WERI-Rb-1 (cell line): ENCODE measurements around the gene NUP88.
"Not testable (repeated sequence)": the region's sequence is repeated elsewhere in the genome, so short reads cannot be mapped to it uniquely, and the experiment has no call there.

Experiments used
- DNase-seq: peaks from one replicate; pipeline ENCODE4 v3.0.0-alpha.2; 2020
- H3K27ac ChIP-seq: fragments of 250-450 bp; sonication (Bioruptor Pico); 2 replicates; pipeline ENCODE4 v1.5.1; 2020; ENCODE audit warnings: mild to moderate bottlenecking, moderate library complexity
- H3K27me3 ChIP-seq: fragments of 250-450 bp; sonication (Bioruptor Pico); 2 replicates; pipeline ENCODE4 v1.5.1; 2021; ENCODE audit warnings: mild to moderate bottlenecking, low read depth, moderate library complexity; ENCODE audit not compliant: insufficient read depth, severe bottlenecking
- H3K36me3 ChIP-seq: fragments of 250-450 bp; sonication (Bioruptor Pico); 2 replicates; pipeline ENCODE4 v1.5.1; 2020; ENCODE audit warnings: mild to moderate bottlenecking, moderate library complexity
- H3K4me3 ChIP-seq: 2 replicates; pipeline ENCODE4 v1.5.1; 2011; ENCODE audit warnings: low read depth, mild to moderate bottlenecking, control low read depth, low read length
- H3K9me3 ChIP-seq: fragments of 250-450 bp; sonication (Bioruptor Pico); 2 replicates; pipeline ENCODE4 v1.5.1; 2021; ENCODE audit warnings: mild to moderate bottlenecking, moderate library complexity; ENCODE audit not compliant: severe bottlenecking
- TF ChIP-seq, protein P1 (sequence below): IDR thresholded peaks from 2 replicates; pipeline ENCODE4 v1.5.1; 2011; ENCODE audit warnings: low read depth, mild to moderate bottlenecking, control low read depth, inconsistent platforms, low read length

Gene NUP88

DNA sequence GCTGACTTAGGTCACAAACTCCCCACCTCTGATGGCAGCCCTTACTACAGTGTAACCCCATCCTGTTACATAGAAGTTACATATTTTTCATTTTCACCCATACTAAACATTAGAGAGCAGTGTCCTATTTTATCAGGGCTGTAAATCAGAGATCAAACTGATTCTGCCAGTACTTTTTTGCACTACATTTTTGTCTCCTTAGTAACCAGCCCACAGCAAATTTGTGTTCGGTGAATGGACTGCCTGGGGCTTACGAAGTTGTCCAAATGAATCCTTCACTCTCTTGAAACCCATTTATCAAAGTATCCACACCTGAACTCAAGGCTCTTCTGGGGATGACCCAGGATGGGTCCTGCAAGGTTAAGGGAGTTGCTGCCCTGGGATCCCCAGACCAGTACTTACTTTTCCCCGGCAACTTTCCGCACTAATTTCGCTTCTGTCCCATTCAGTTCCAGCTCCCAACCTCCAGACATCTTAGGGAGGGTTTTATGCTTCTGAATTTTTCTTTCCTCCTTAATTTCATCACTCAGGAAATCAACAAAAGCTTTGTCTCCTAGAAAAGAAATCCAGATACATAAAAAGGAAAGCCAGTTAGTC is 18.4 kb upstream of the NUP88 start:
- no peaks in the 10 kb centered on the region for H3K27me3 ChIP-seq
- no peaks in the 10 kb centered on the region for H3K9me3 ChIP-seq
- H3K4me3 ChIP-seq, result peak overlapping the region; percentile 70
- peaks cover 54% of the 10 kb centered on the region for H3K36me3 ChIP-seq
- TF ChIP-seq, protein P1, sequence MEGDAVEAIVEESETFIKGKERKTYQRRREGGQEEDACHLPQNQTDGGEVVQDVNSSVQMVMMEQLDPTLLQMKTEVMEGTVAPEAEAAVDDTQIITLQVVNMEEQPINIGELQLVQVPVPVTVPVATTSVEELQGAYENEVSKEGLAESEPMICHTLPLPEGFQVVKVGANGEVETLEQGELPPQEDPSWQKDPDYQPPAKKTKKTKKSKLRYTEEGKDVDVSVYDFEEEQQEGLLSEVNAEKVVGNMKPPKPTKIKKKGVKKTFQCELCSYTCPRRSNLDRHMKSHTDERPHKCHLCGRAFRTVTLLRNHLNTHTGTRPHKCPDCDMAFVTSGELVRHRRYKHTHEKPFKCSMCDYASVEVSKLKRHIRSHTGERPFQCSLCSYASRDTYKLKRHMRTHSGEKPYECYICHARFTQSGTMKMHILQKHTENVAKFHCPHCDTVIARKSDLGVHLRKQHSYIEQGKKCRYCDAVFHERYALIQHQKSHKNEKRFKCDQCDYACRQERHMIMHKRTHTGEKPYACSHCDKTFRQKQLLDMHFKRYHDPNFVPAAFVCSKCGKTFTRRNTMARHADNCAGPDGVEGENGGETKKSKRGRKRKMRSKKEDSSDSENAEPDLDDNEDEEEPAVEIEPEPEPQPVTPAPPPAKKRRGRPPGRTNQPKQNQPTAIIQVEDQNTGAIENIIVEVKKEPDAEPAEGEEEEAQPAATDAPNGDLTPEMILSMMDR, result no peak
- H3K27ac ChIP-seq, result peak overlapping the region; percentile 76
- DNase-seq, result no peak

DNA sequence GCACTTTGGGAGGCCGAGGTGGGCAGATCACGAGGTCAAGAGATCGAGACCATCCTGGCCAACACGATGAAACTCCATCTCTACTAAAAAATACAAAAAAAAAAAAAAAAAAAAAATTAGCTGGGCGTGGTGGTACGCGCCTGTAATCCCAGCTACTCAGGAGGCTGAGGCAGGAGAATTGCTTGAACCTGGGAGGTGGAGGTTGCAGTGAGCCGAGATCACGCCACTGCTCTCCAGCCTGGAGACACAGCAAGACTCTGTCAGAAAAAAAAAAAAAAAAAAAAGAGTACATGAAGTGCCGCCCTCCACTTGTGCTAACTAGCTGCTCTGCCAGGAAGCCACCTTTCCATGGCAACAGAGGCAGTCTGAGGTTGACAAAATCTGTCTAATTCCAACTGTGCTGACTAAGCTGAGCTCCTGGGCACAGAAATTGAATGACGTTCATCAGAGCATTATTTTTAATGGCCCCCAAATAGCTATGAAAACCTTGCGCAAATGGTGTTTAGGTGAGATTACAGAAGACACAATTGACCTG is 16.4 kb upstream of the NUP88 start:
- Histone ChIP-seq H3K36me3 (peaks cover 69% of the 10 kb centered on the region), H3K27ac (peak overlapping the region; percentile 72)
- H3K9me3 ChIP-seq, H3K4me3 ChIP-seq, H3K27me3 ChIP-seq, DNase-seq: not testable (repeated sequence)

DNA sequence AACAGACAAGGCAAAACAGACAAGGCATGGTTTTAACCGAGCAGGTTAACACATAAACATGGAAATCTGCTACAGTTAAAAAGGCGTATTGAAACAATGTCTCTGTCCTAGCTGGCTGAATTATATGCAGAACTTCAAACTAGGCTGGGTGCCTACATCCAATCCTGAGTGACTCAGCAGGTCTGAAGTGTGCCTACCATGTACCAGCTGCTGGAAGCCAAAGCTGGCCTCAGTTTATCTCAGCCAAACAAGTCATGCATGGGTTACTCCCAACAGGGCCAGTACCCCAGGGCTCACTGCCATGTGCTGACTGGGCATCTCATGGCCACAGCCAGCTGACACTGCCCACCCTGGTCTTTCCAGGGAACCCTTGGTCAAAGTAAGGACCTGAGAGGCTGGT is 15.5 kb upstream of the NUP88 start:
- H3K36me3 ChIP-seq, result peaks cover 78% of the 10 kb centered on the region
- peak overlapping the region; percentile 72 for H3K27ac ChIP-seq

DNA sequence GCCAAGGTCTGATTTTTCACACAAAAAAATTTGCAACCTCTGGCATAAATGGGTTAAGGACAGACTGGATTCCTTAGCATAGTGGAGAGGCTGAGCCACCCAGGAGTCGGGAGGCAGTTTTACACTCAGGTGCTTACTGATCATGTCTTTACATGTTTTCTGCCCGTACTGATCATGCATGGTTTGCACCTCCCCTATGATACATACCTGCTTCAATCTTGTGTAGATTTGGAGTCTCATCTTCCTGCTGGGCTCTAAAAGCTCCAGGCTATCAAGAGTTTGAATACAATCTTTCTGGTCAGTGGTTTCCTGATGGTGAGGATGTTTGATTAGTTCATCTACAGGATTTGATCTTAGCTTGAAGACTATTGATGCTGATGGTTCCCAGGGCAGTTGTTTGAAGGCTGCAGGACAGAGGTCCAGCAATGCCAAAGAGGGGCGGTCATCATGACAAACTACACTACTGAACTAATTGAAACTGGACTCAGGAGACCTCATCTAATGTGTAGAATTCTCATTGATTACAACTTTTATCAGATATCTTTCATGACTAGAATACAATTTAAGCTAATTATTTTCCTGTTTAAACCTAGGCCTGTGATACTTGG is 12.6 kb upstream of the NUP88 start:
- H3K4me3 ChIP-seq, result no peak overlapping the region
- peaks cover 98% of the 10 kb centered on the region for H3K36me3 ChIP-seq
- H3K27me3 ChIP-seq, result no peaks in the 10 kb centered on the region
- TF ChIP-seq, protein P1, result no peak
- H3K27ac ChIP-seq, result no peak overlapping the region
- H3K9me3 ChIP-seq, result no peaks in the 10 kb centered on the region
- DNase-seq, result no peak

More for the DNA sequence above, 15.5 kb upstream of the NUP88 start:
- DNase-seq, result peak; percentile 19
- H3K9me3 ChIP-seq, result no peaks in the 10 kb centered on the region
- no peaks in the 10 kb centered on the region for H3K27me3 ChIP-seq
- no peak overlapping the region for H3K4me3 ChIP-seq
- TF ChIP-seq, protein P1, result no peak

DNA sequence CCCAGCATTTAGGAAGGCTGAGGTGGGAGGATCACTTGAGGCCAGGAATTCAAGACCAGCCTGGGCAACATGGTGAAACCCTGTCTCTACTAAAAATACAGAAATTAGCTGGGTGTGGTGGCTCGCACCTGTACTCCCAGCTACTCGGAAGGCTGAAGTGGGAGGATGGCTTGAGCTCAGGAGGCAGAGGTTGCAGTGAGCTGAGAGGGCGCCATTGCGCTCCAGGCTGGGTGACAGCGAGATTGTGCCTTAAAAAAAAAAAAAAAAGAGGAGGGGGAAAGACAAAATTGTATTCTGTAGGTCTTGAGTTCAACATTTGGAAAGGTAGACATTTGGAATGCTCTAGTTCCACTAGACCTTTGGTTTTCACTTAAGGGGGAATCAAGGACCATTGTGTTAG is 11.8 kb upstream of the NUP88 start:
- H3K4me3 ChIP-seq, H3K9me3 ChIP-seq, H3K27me3 ChIP-seq: not testable (repeated sequence)
- Histone ChIP-seq H3K27ac (peak overlapping the region; percentile 32; the same call in 1 of the 2 replicates), H3K36me3 (peaks cover 98% of the 10 kb centered on the region)
- DNase-seq, result peak; percentile 28
- TF ChIP-seq, protein P1, result peak; percentile 25; the same call in 1 of the 2 replicates

DNA sequence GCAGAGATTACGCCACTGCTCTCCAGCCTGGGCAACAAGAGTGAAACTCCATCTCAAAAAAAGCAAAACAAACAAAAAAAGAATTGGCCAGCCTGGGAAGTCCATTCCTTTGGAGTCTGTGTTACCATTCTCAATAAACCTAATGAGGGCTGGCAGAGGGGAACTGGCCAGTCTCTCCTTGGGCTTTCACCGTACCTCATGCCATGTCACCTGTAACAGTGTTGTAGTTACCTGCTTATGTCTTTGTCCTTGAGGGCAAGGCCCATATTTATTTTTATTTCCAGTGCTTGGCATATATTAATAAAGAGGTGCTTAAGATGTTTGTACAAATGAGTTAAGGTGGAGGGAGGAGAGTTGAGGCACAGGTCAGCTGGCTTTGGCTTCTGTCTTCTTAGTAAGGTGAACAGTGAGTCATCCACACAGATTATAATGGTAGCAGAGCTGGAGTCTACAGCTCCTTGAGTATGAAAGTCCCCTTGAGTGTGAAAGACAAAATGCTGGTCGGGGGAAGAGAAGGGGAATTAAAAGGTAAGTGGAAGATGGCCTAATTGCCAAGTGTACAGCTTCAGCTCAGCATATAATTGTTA is 11.0 kb upstream of the NUP88 start:
- TF ChIP-seq, protein P1, result no peak
- Histone ChIP-seq H3K36me3 (peaks cover 100% of the 10 kb centered on the region), H3K4me3 (no peak overlapping the region), H3K9me3 (no peaks in the 10 kb centered on the region), H3K27ac (no peak overlapping the region), H3K27me3 (no peaks in the 10 kb centered on the region)
- no peak for DNase-seq
